A549 (cell line): ENCODE data around the gene REM2. TPM values are rescaled to one million over a fixed set of nuclear protein-coding genes. Genes with fewer than 3 reads are reported as not detected.
"Not testable (repeated sequence)": the region's sequence is repeated elsewhere in the genome, so short reads cannot be mapped to it uniquely, and the experiment has no call there.

Source experiments
- ATAC-seq, 2 experiments: fragments of 200-7000 bp in 1 of 2; fragments of >200 bp in 1 of 2; cut with Nextera tagmentation in 1 of 2; cut with Tn5 transposase in 1 of 2; 3 replicates each; pipeline versions ENCODE4 v1.8.0 to v1.9.1; 2018 to 2020; ENCODE audit warnings: mild to moderate bottlenecking in 1 of 2, moderate library complexity in 1 of 2
- CTCF ChIA-PET: fragments of 300-600 bp; sonication (Branson Sonifier 250); formaldehyde crosslinking; extraction: SDS; loops from one replicate; lab custom pipeline; 2021; ENCODE audit warnings: antibody characterized with exemption, inconsistent platforms; lab: Yijun Ruan, JAX
- POLR2A ChIA-PET: fragments of 350-600 bp; formaldehyde crosslinking; extraction: SDS; loops from one replicate; lab custom pipeline; 2021; ENCODE audit warnings: antibody characterized with exemption, inconsistent platforms; lab: Yijun Ruan, JAX
- DNase-seq, 2 experiments: peaks; one replicate each; pipeline versions ENCODE4 v3.0.0 to v3.0.0-alpha.2; 2011 to 2016; ENCODE audit warnings: low read depth in 1 of 2, low spot score in 1 of 2
- FAIRE-seq: peaks from 2 replicates; lab custom pipeline; 2011; peaks lifted over from hg19 to GRCh38; lab: Jason Lieb, UNC
- H3K27ac ChIP-seq, 2 experiments: fragments of >200 bp; sonication (Bioruptor Twin); formaldehyde crosslinking; 3 replicates each; pipeline ENCODE4 v1.5.1; 2016 to 2017
- H3K4me1 ChIP-seq: fragments of >200 bp; sonication (Bioruptor Twin); formaldehyde crosslinking; 3 replicates; pipeline ENCODE4 v1.6.1; 2016
- H3K4me2 ChIP-seq: fragments of >200 bp; sonication (Bioruptor Twin); formaldehyde crosslinking; 3 replicates; pipeline ENCODE4 v1.6.1; 2016
- H3K4me3 ChIP-seq: fragments of >200 bp; sonication (Bioruptor Twin); formaldehyde crosslinking; 3 replicates; pipeline ENCODE4 v1.5.1; 2016
- H3K9me3 ChIP-seq: fragments of >200 bp; sonication (Bioruptor Twin); formaldehyde crosslinking; 3 replicates; pipeline ENCODE4 v1.6.1; 2016
- BCL3 ChIP-seq: fragments of >200 bp; sonication (Bioruptor Twin); formaldehyde crosslinking; IDR thresholded peaks from 3 replicates; pipeline ENCODE4 v1.6.1; 2016
- CBX2 ChIP-seq: fragments of 200-600 bp; sonication (generic); IDR thresholded peaks from 2 replicates; pipeline ENCODE4 v1.6.1; 2016; ENCODE audit warnings: low read depth, mild to moderate bottlenecking, borderline replicate concordance
- CEBPB ChIP-seq, 2 experiments: fragments of >200 bp in 1 of 2; sonication (Bioruptor Twin) in 1 of 2; formaldehyde crosslinking in 1 of 2; IDR thresholded peaks; 2 replicates each; pipeline ENCODE4 v1.6.1; 2012 to 2016
- CTCF ChIP-seq: fragments of >200 bp; sonication (Bioruptor Twin); formaldehyde crosslinking; IDR thresholded peaks from 3 replicates; pipeline ENCODE4 v1.5.1; 2016
- EHMT2 ChIP-seq: fragments of 200-600 bp; sonication (generic); IDR thresholded peaks from 2 replicates; pipeline ENCODE4 v1.6.1; 2016; ENCODE audit warnings: antibody characterized with exemption, low read depth, mild to moderate bottlenecking, moderate library complexity
- EP300 ChIP-seq, 2 experiments: fragments of >200 bp; sonication (Bioruptor Twin); formaldehyde crosslinking; IDR thresholded peaks; 2 replicates in 1 of 2; 3 replicates in 1 of 2; pipeline ENCODE4 v1.6.1; 2016 to 2017
- ESRRA ChIP-seq: fragments of 150-350 bp; IDR thresholded peaks from 2 replicates; pipeline ENCODE4 v1.6.1; 2014; ENCODE audit warnings: mild to moderate bottlenecking, low read length, borderline replicate concordance
- FOSB ChIP-seq: fragments of 250-450 bp; sonication (Bioruptor Pico); IDR thresholded peaks from 2 replicates; pipeline ENCODE4 v1.5.0; 2020; ENCODE audit warnings: mild to moderate bottlenecking, moderate library complexity
- FOXS1 ChIP-seq: fragments of 250-450 bp; sonication (Bioruptor Pico); IDR thresholded peaks from 2 replicates; pipeline ENCODE4 v1.5.0; 2020; ENCODE audit warnings: mild to moderate bottlenecking, moderate library complexity
- GATA3 ChIP-seq: IDR thresholded peaks from 2 replicates; pipeline ENCODE4 v1.6.1; 2012; ENCODE audit warnings: borderline replicate concordance
- HOXB5 ChIP-seq: fragments of 250-450 bp; sonication (Bioruptor Pico); IDR thresholded peaks from 2 replicates; pipeline ENCODE4 v1.5.0; 2020; ENCODE audit warnings: mild to moderate bottlenecking, moderate library complexity
- JUN ChIP-seq, 2 experiments: fragments of >200 bp; sonication (Bioruptor Twin); formaldehyde crosslinking; IDR thresholded peaks; 2 replicates in 1 of 2; 3 replicates in 1 of 2; pipeline ENCODE4 v1.6.1; 2016 to 2017
- KDM1A ChIP-seq: fragments of 200-600 bp; sonication (generic); IDR thresholded peaks from 2 replicates; pipeline ENCODE4 v1.6.1; 2016; ENCODE audit warnings: low read depth, mild to moderate bottlenecking
- NFE2L2 ChIP-seq: fragments of 150-350 bp; conservative IDR thresholded peaks from 2 replicates; pipeline ENCODE4 v1.6.1; 2014; ENCODE audit warnings: low read length
- PHF8 ChIP-seq: fragments of 200-600 bp; sonication (generic); IDR thresholded peaks from 2 replicates; pipeline ENCODE4 v1.6.1; 2016; ENCODE audit warnings: low read depth, mild to moderate bottlenecking, antibody characterized with exemption, moderate library complexity, borderline replicate concordance
- POLR2A ChIP-seq: IDR thresholded peaks from 2 replicates; pipeline ENCODE4 v1.6.1; 2012; ENCODE audit warnings: mild to moderate bottlenecking, low read length
- POLR2AphosphoS2 ChIP-seq: conservative IDR thresholded peaks from 2 replicates; pipeline ENCODE4 v1.6.1; 2012; ENCODE audit warnings: low read length, improper control_type of control experiment, inconsistent platforms
- RARB ChIP-seq: fragments of 250-450 bp; sonication (Bioruptor Pico); IDR thresholded peaks from 2 replicates; pipeline ENCODE4 v1.8.0; 2021; ENCODE audit warnings: mild to moderate bottlenecking, moderate library complexity
- RCOR1 ChIP-seq: fragments of 150-350 bp; IDR thresholded peaks from 2 replicates; pipeline ENCODE4 v1.6.1; 2014; ENCODE audit warnings: antibody characterized with exemption, low read length, low read depth
- RNF2 ChIP-seq: fragments of 200-600 bp; sonication (generic); IDR thresholded peaks from 2 replicates; pipeline ENCODE4 v1.6.1; 2016; ENCODE audit warnings: low read depth, mild to moderate bottlenecking, antibody characterized with exemption, moderate library complexity, borderline replicate concordance
- ZC3H11A ChIP-seq: fragments of 450-650 bp; IDR thresholded peaks from 2 replicates; pipeline ENCODE4 v1.6.1; 2014; ENCODE audit warnings: antibody characterized with exemption, mild to moderate bottlenecking
- ZNF302 ChIP-seq: fragments of 250-450 bp; sonication (Bioruptor Pico); IDR thresholded peaks from 2 replicates; pipeline ENCODE4 v1.9.0; 2021; ENCODE audit warnings: inconsistent platforms, mild to moderate bottlenecking, moderate library complexity
- WGBS: methylation state at CpG from one replicate; pipeline ENCODE4 v1.1.6; 2017; ENCODE audit errors: missing lambda C conversion rate; 5-methylcytosine and 5-hydroxymethylcytosine counted together
- polyA plus RNA-seq, 4 experiments: library from polyadenylated mRNA; depleted of rRNA in 3 of 4; stranded (reverse); fragments of >200 nt; fragmentation: RNase III in 1 of 4; extraction: RNeasy Plus Mini Kit Qiagen cat#74134 plus additional on column Dnase treatment in 1 of 4; gene quantifications; 2 replicates in 3 of 4; 3 replicates in 1 of 4; pipeline ENCODE4 v1.2.3, GENCODE V29; 2011 to 2017

The REM2 gene
- polyA plus RNA-seq, 2 of the 4 experiments (the other 2 are of a cell fraction), result 0.23 to 0.31 TPM

GRCh38 chr14:22854963-22855724, 27.9 kb upstream of the REM2 start:
- FAIRE-seq (no peak), ATAC-seq (no peak)
- Histone ChIP-seq H3K27ac (no peak overlapping the region), H3K9me3 (no peaks in the 10 kb centered on the region), H3K4me2 (no peak overlapping the region), H3K4me3 (no peak overlapping the region), H3K4me1 (peaks cover 4% of the 10 kb centered on the region; the same call in 2 of the 3 replicates)
- CTCF ChIA-PET, result interaction anchor here (0.6 to 9.9 kb wide), 24 partner anchors 11 to 431 kb away, joined by 3 to 259 read pairs (median 26); partner anchors contain the start of genes LRP10, MMP14, MRPL52 and OXA1L
- POLR2A ChIA-PET, result interaction anchor here (0.6 to 1.1 kb wide), 3 partner anchors 9 to 445 kb away, joined by 3 read pairs; no protein-coding TSS in a partner anchor
- 86% methylated on average over 8 of the region's 8 CpGs for WGBS
- TF ChIP-seq CEBPB (IDR thresholded peaks at IDR 0.05) (no peak), KDM1A (no peak), JUN (IDR thresholded peaks at IDR 0.05) (no peak), POLR2AphosphoS2 (no peak), PHF8 (no peak), FOSB (CRISPR knock-in tag) (no peak)
- TF ChIP-seq, all 56 proteins: peak for 0
- peak in 1 of 2 experiments; percentile 27 for DNase-seq

GRCh38 chr14:22856428-22856827, 26.6 kb upstream of the REM2 start:
- Histone ChIP-seq H3K9me3 (peaks cover 7% of the 10 kb centered on the region; the same call in 2 of the 3 replicates), H3K4me2 (no peak overlapping the region), H3K4me1 (peaks cover 4% of the 10 kb centered on the region; the same call in 2 of the 3 replicates), H3K27ac (no peak overlapping the region), H3K4me3 (no peak overlapping the region)
- ChIA-PET POLR2A (no interaction called here), CTCF (interaction anchor here (1.9 to 9.9 kb wide), 7 partner anchors 17 to 302 kb away, joined by 6 to 259 read pairs (median 90); partner anchors contain the start of gene MMP14)
- FAIRE-seq (no peak), DNase-seq (no peak), ATAC-seq (no peak)
- 94% methylated on average over 5 of the region's 5 CpGs for WGBS
- TF ChIP-seq CTCF (no peak), RARB (CRISPR knock-in tag) (no peak), EP300 (IDR thresholded peaks at IDR 0.05) (no peak), CEBPB (IDR thresholded peaks at IDR 0.05) (no peak), ZC3H11A (no peak), POLR2A (no peak), CBX2 (no peak), NFE2L2 (no peak), EHMT2 (no peak), ESRRA (no peak), GATA3 (no peak), FOXS1 (CRISPR knock-in tag) (no peak), RNF2 (no peak), FOSB (CRISPR knock-in tag) (no peak), RCOR1 (no peak), BCL3 (no peak), ZNF302 (no peak), HOXB5 (no peak)

GRCh38 chr14:22860377-22860776, 22.6 kb upstream of the REM2 start:
- ATAC-seq, POLR2A ChIA-PET, H3K4me3 ChIP-seq, H3K27ac ChIP-seq, H3K4me1 ChIP-seq, H3K4me2 ChIP-seq, DNase-seq, FAIRE-seq: not testable (repeated sequence)
- 11% methylated on average over 3 of the region's 3 CpGs for WGBS
- H3K9me3 ChIP-seq, result peaks cover 16% of the 10 kb centered on the region
- CTCF ChIA-PET, result interaction anchor here (0.6 to 15.1 kb wide), 11 partner anchors 9 to 470 kb away, joined by 3 to 146 read pairs (median 5); partner anchors contain the start of gene LRP10
